ENCODE results near the gene NDUFB10.

The NDUFB10 gene

GRCh38 chr16:1984347-1985225 is 25.2 kb downstream of the NDUFB10 start:
- H3K4me3 ChIP-seq (replicated peaks; ENCODE audit: low read depth, low read length) = peak overlapping the region; percentile 73
- TF ChIP-seq, protein P1, sequence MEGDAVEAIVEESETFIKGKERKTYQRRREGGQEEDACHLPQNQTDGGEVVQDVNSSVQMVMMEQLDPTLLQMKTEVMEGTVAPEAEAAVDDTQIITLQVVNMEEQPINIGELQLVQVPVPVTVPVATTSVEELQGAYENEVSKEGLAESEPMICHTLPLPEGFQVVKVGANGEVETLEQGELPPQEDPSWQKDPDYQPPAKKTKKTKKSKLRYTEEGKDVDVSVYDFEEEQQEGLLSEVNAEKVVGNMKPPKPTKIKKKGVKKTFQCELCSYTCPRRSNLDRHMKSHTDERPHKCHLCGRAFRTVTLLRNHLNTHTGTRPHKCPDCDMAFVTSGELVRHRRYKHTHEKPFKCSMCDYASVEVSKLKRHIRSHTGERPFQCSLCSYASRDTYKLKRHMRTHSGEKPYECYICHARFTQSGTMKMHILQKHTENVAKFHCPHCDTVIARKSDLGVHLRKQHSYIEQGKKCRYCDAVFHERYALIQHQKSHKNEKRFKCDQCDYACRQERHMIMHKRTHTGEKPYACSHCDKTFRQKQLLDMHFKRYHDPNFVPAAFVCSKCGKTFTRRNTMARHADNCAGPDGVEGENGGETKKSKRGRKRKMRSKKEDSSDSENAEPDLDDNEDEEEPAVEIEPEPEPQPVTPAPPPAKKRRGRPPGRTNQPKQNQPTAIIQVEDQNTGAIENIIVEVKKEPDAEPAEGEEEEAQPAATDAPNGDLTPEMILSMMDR (IDR thresholded peaks at IDR 0.05; ENCODE audit: low read length, missing control alignments) = no peak
- DNase-seq (ENCODE audit: low read depth) = no peak

- DNase-seq (ENCODE audit: low read depth) = no peak
- TF ChIP-seq, protein P1 (IDR thresholded peaks at IDR 0.05; ENCODE audit: low read length, missing control alignments) = no peak
- peak overlapping the region; percentile 73 for H3K4me3 ChIP-seq (replicated peaks; ENCODE audit: low read depth, low read length)
Observed at GRCh38 chr16:1985466-1986150, 26.3 kb downstream of the NDUFB10 start.

- TF ChIP-seq, protein P1 (IDR thresholded peaks at IDR 0.05; ENCODE audit: low read length, missing control alignments) = no peak
- DNase-seq (ENCODE audit: low read depth) = no peak
- no peak overlapping the region for H3K4me3 ChIP-seq (replicated peaks; ENCODE audit: low read depth, low read length)
Observed at GRCh38 chr16:1987198-1987597, 27.9 kb downstream of the NDUFB10 start.

GRCh38 chr16:1989209-1990100 is 30.1 kb downstream of the NDUFB10 start, which contains the start of gene SYNGR3:
TSS of gene SYNGR3 (plus strand) at chr16:1989970. CDS start at chr16:1990103, 133 bp downstream.
- no peak within 1 kb of the TSS for H3K4me3 ChIP-seq (replicated peaks; ENCODE audit: low read depth, low read length)
- DNase-seq (ENCODE audit: low read depth) = no peak
- TF ChIP-seq, protein P1 (IDR thresholded peaks at IDR 0.05; ENCODE audit: low read length, missing control alignments) = no peak

DNA sequence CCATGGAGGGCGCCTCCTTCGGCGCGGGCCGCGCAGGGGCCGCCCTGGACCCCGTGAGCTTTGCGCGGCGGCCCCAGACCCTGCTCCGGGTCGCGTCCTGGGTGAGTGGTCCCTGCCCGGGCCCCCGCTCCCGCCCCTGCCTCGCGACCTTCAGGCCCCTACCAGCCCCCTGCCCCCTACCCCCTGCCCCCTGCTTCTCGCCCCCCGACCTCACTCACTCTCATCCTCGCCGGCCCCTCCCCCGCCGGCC is 30.7 kb downstream of the NDUFB10 start:
- DNase-seq (ENCODE audit: low read depth) = no peak
- TF ChIP-seq, protein P1 (IDR thresholded peaks at IDR 0.05; ENCODE audit: low read length, missing control alignments) = no peak
- no peak overlapping the region for H3K4me3 ChIP-seq (replicated peaks; ENCODE audit: low read depth, low read length)

DNA sequence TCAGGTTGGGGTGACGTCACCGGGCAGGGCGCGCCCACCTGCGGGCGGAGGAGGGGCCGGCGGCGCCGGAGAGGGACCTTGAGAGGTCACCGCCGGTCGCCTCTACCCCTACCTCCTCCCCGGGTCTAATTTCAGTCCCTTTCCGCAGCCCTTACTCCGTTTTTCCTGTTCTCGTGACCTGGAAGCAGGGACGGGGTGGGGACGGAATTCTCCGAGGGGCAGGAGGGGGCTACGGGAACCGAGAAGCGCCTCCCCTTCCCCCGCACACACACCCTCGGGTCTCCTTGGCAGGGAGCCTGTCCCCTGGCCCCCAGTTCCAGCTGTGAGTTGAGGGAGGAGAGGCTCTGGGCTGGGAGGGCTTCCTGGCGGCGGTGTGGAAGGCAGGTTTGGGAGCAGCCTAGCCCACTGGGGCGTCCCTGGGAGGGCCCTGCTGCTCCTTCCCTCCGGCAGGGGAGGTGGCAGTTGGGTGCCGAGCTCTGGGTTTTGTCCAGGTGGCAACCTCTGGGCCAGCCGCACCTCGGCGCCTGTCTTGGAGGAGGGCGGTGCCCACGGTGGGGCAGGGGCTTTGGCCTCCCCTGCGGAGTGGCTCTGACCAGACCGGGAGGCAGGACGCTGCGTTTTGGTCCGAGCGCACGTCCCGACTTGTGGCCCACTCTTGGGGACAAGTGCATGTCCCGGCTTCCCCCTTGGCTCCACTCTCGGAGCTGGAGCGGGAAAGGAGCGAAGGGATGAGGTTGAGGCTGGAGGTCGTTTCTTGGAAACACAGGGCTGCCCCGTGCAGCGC is 31.2 kb downstream of the NDUFB10 start:
- DNase-seq (ENCODE audit: low read depth) = no peak
- H3K4me3 ChIP-seq (replicated peaks; ENCODE audit: low read depth, low read length) = no peak overlapping the region
- TF ChIP-seq, protein P1 (IDR thresholded peaks at IDR 0.05; ENCODE audit: low read length, missing control alignments) = no peak
